ENCODE results near the gene MDH2.

MDH2 gene

GRCh38 chr7:76062254-76062653, 14.3 kb downstream of the MDH2 start:
- Histone ChIP-seq H3K27me3 (ENCODE audit: low read length) (no peaks in the 10 kb centered on the region), H3K9me2 (replicated peaks; ENCODE audit: insufficient read depth, low read length) (no peaks in the 10 kb centered on the region), H3F3A (ENCODE audit: insufficient read depth) (no peaks in the 10 kb centered on the region), H3K9ac (ENCODE audit: low read length) (no peak overlapping the region), H2AFZ (ENCODE audit: low read depth, low read length, severe bottlenecking) (no peak overlapping the region), H3K36me3 (ENCODE audit: low read length) (peaks cover 5% of the 10 kb centered on the region; the same call in 1 of the 2 replicates), H3K4me3 (ENCODE audit: insufficient read depth, low read length, poor library complexity, severe bottlenecking) (no peak overlapping the region), H4K20me1 (ENCODE audit: low read depth, low read length) (no peaks in the 10 kb centered on the region), H3K9me3 (ENCODE audit: insufficient read depth, low read length) (no peaks in the 10 kb centered on the region), H3K27ac (ENCODE audit: low read depth, low read length) (no peak overlapping the region), H3K79me2 (ENCODE audit: insufficient read depth, low read length) (0 out of 2 replicates have a peak, but pooled peaks cover 3% of the 10 kb centered on the region), H3K4me2 (ENCODE audit: low read depth, low read length, poor library complexity, severe bottlenecking) (no peak overlapping the region)
- TF ChIP-seq, protein P1, sequence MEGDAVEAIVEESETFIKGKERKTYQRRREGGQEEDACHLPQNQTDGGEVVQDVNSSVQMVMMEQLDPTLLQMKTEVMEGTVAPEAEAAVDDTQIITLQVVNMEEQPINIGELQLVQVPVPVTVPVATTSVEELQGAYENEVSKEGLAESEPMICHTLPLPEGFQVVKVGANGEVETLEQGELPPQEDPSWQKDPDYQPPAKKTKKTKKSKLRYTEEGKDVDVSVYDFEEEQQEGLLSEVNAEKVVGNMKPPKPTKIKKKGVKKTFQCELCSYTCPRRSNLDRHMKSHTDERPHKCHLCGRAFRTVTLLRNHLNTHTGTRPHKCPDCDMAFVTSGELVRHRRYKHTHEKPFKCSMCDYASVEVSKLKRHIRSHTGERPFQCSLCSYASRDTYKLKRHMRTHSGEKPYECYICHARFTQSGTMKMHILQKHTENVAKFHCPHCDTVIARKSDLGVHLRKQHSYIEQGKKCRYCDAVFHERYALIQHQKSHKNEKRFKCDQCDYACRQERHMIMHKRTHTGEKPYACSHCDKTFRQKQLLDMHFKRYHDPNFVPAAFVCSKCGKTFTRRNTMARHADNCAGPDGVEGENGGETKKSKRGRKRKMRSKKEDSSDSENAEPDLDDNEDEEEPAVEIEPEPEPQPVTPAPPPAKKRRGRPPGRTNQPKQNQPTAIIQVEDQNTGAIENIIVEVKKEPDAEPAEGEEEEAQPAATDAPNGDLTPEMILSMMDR (IDR thresholded peaks at IDR 0.05; ENCODE audit: insufficient read depth, low read length, poor library complexity, severe bottlenecking), result no peak
- TF ChIP-seq EZH2phosphoT487 (conservative IDR thresholded peaks at IDR 0.05; ENCODE audit: low read length), result no peak

DNA sequence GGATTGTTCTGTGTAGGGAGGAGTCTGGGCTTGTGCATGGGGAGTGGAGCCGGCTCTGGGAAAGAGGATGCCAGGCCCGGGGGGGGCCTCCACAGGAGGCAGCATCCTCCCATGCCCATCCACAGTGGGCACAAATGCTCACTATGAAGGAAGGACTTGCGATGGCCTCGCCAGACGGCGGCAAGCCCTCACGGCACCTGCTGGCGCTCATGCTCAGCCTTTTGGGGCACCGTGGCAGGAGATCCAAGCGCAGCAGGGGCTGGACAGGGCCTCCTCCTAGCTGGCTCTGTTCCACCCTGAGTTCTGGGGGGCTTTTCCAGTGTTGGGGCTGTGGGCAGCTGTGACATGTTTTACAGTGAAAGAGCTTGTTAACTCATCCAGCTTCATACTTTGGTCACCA, 15.2 kb downstream of the MDH2 start:
- Histone ChIP-seq H3K36me3 (ENCODE audit: low read length) (peaks cover 5% of the 10 kb centered on the region; the same call in 1 of the 2 replicates), H3K9ac (ENCODE audit: low read length) (no peak overlapping the region), H2AFZ (ENCODE audit: low read depth, low read length, severe bottlenecking) (no peak overlapping the region), H3K9me2 (replicated peaks; ENCODE audit: insufficient read depth, low read length) (no peaks in the 10 kb centered on the region), H3K4me3 (ENCODE audit: insufficient read depth, low read length, poor library complexity, severe bottlenecking) (no peak overlapping the region), H3F3A (ENCODE audit: insufficient read depth) (no peaks in the 10 kb centered on the region), H3K27ac (ENCODE audit: low read depth, low read length) (no peak overlapping the region), H4K20me1 (ENCODE audit: low read depth, low read length) (no peaks in the 10 kb centered on the region), H3K79me2 (ENCODE audit: insufficient read depth, low read length) (no peaks in the 10 kb centered on the region), H3K9me3 (ENCODE audit: insufficient read depth, low read length) (no peaks in the 10 kb centered on the region), H3K27me3 (ENCODE audit: low read length) (no peaks in the 10 kb centered on the region), H3K4me2 (ENCODE audit: low read depth, low read length, poor library complexity, severe bottlenecking) (no peak overlapping the region)
- TF ChIP-seq, protein P1 (IDR thresholded peaks at IDR 0.05; ENCODE audit: insufficient read depth, low read length, poor library complexity, severe bottlenecking), result no peak
- no peak for TF ChIP-seq EZH2phosphoT487 (conservative IDR thresholded peaks at IDR 0.05; ENCODE audit: low read length)

DNA sequence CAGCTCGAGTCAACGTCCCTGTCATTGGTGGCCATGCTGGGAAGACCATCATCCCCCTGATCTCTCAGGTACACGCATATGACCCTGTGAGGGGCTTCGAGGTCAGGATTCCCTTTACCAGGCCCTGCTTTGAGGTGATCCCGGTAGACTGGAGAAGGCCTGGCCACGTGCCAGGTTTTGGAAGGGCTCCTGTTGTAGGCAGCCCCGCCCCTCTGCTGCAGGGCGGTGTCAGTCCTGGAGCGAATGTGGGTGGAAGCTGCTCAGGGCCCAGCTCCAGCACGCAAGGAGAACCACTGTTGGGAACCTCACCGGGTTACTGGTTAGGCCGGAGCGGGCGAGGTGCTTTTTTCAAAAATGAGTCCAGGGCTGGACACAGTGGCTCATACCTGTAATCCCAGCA, 15.6 kb downstream of the MDH2 start:
- Histone ChIP-seq H3F3A (ENCODE audit: insufficient read depth) (no peaks in the 10 kb centered on the region), H3K9me2 (replicated peaks; ENCODE audit: insufficient read depth, low read length) (no peaks in the 10 kb centered on the region), H3K27ac (ENCODE audit: low read depth, low read length) (no peak overlapping the region), H3K4me3 (ENCODE audit: insufficient read depth, low read length, poor library complexity, severe bottlenecking) (no peak overlapping the region), H2AFZ (ENCODE audit: low read depth, low read length, severe bottlenecking) (no peak overlapping the region), H3K9me3 (ENCODE audit: insufficient read depth, low read length) (no peaks in the 10 kb centered on the region), H3K27me3 (ENCODE audit: low read length) (no peaks in the 10 kb centered on the region), H3K79me2 (ENCODE audit: insufficient read depth, low read length) (no peaks in the 10 kb centered on the region), H3K4me2 (ENCODE audit: low read depth, low read length, poor library complexity, severe bottlenecking) (no peak overlapping the region), H4K20me1 (ENCODE audit: low read depth, low read length) (no peaks in the 10 kb centered on the region), H3K36me3 (ENCODE audit: low read length) (peaks cover 1% of the 10 kb centered on the region; the same call in 1 of the 2 replicates), H3K9ac (ENCODE audit: low read length) (no peak overlapping the region)
- TF ChIP-seq, protein P1 (IDR thresholded peaks at IDR 0.05; ENCODE audit: insufficient read depth, low read length, poor library complexity, severe bottlenecking), result no peak
- TF ChIP-seq EZH2phosphoT487 (conservative IDR thresholded peaks at IDR 0.05; ENCODE audit: low read length), result no peak

Measured in SU-DHL-6 (cell line).